SJCRH30 (cell line): ENCODE results near the gene RNF6. TPM values are rescaled to one million over a fixed set of nuclear protein-coding genes. Genes with fewer than 3 reads are reported as not detected.
A peak's percentile ranks its signal among the peaks of the same experiment; 100 is the strongest.
"Not testable (repeated sequence)": the region's sequence is repeated elsewhere in the genome, so short reads cannot be mapped to it uniquely, and the experiment has no call there.

Experiments used
- DNase-seq, 2 experiments: peaks; one replicate each; pipeline ENCODE4 v3.0.0-alpha.2; 2015 to 2020
- H3K27ac ChIP-seq: fragments of 250-450 bp; sonication (Bioruptor Pico); 2 replicates; pipeline ENCODE4 v1.5.1; 2020; ENCODE audit warnings: mild to moderate bottlenecking, moderate library complexity
- H3K27me3 ChIP-seq: fragments of 250-450 bp; sonication (Bioruptor Pico); 2 replicates; pipeline ENCODE4 v1.5.1; 2020; ENCODE audit warnings: mild to moderate bottlenecking, moderate library complexity
- H3K36me3 ChIP-seq: fragments of 250-450 bp; sonication (Bioruptor Pico); 2 replicates; pipeline ENCODE4 v1.5.1; 2020; ENCODE audit warnings: mild to moderate bottlenecking, moderate library complexity
- H3K4me1 ChIP-seq: fragments of 250-450 bp; sonication (Bioruptor Pico); 2 replicates; pipeline ENCODE4 v1.5.1; 2020; ENCODE audit warnings: mild to moderate bottlenecking, moderate library complexity
- H3K4me3 ChIP-seq: fragments of 250-450 bp; sonication (Bioruptor Pico); 2 replicates; pipeline ENCODE4 v1.5.1; 2020; ENCODE audit warnings: mild to moderate bottlenecking, moderate library complexity
- H3K9me3 ChIP-seq: fragments of 250-450 bp; sonication (Bioruptor Pico); replicated peaks from 2 replicates; pipeline ENCODE4 v1.5.1; 2020; ENCODE audit warnings: mild to moderate bottlenecking, moderate library complexity
- total RNA-seq: library from RNA; depleted of rRNA; stranded (reverse); fragments of >200 nt; shearing (Covaris generic); gene quantifications from 2 replicates; pipeline ENCODE4 v1.2.3, GENCODE V29; 2014; rRNA removed

RNF6 gene
- 39.3 and 41.6 TPM in 2 replicates for total RNA-seq

DNA sequence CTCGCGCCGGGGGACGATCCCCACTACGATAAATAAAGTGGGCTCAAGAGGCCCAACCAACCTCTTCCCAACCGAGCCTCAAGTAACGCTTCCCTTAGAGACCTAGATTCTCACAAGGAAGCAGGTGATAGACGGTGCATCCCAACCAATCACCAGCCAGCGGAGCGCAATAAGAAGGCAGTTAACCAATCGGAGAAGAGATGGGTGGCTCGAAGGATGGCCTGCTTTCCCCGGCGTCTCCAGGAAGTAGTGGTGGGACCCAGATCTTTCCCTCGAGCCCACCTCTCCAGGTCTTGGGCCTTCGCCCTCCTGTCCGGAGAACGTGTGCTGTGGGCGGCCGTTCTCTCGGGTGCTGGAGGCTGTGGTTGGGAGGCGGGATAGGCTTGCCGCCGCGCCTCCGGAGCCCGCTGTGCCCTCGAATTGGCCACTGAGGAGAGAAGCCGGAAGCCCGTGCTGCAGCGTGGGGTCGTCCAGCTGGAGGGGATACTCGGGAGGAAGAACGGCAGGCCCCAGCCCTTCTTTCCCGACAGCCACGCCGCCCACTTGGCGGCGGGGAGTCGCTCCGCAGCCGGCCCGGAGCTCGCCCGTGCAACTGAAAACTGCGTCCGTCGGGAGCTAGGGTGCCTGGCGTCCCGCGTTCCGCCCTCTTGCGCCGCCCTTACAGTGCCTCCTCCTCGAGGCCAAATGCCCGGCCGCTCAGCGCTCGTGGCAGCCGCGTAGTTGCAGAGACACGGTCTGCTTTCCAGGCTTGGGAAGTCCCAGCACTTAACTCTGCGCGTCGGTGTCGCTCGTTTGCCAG, at the start of gene RNF6:
Gene RNF6, minus strand, starts transcription at position 594 of the 799 bp plus-strand sequence. CDS start 2,665 bp downstream, outside the sequence.
- H3K9me3 ChIP-seq: no peaks in the 10 kb centered on the region
- peak; percentile 98 to 100 for DNase-seq
- H3K4me3 ChIP-seq: peak within 1 kb of the TSS; percentile 96
- no peaks in the 10 kb centered on the region for H3K27me3 ChIP-seq
- H3K4me1 ChIP-seq: peaks cover 24% of the 10 kb centered on the region
- peak within 1 kb of the TSS; percentile 97 for H3K27ac ChIP-seq
- peaks cover 31% of the 10 kb centered on the region for H3K36me3 ChIP-seq

DNA sequence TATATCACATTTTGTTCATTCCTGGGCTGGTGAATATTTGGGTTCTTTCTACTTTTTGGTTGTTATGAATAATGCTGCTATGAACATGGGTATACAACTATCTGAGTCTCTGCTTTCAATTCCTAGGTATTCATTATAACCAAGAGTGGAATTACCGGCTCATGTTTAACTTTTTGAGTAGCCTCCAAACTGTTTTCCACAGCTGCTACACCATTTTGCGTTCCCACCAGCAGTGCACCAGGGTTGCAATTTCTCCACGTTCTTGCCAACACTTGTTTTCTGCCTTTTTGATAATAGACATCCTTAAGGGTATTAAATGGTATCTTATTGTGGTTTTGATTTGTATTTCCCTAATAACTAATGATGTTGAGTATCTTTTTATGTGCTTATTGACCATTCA, 48.6 kb upstream of the RNF6 start:
- Histone ChIP-seq H3K4me3 (no peak overlapping the region), H3K9me3 (no peaks in the 10 kb centered on the region; the same call in 1 of the 2 replicates), H3K27me3 (no peaks in the 10 kb centered on the region), H3K27ac (no peak overlapping the region), H3K4me1 (peaks cover 7% of the 10 kb centered on the region), H3K36me3 (peaks cover 3% of the 10 kb centered on the region; the same call in 1 of the 2 replicates)
- no peak for DNase-seq

DNA sequence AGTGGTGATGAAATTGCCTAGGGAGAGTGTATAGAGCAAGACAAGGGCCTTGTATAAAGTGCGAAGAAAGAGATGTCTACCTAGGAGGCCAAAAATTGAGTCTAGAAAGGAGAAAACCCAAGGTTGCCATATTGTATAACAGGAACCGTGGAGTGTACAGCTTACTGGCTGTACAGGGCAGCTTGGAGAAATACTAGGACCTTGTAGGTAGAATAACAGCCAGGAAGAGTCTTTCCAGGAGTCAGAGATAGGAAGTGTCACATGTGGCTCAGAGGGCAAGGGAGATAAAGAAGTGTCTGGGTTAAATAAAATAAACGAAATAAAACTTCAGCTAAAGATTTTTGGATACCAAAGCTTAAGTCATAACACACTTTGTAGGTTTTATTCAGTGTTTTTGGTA, 44.2 kb upstream of the RNF6 start:
- Histone ChIP-seq H3K4me1 (peaks cover 15% of the 10 kb centered on the region), H3K27ac (no peak overlapping the region), H3K36me3 (peaks cover 3% of the 10 kb centered on the region; the same call in 1 of the 2 replicates), H3K4me3 (no peak overlapping the region), H3K27me3 (no peaks in the 10 kb centered on the region), H3K9me3 (no peaks in the 10 kb centered on the region; the same call in 1 of the 2 replicates)
- no peak for DNase-seq

DNA sequence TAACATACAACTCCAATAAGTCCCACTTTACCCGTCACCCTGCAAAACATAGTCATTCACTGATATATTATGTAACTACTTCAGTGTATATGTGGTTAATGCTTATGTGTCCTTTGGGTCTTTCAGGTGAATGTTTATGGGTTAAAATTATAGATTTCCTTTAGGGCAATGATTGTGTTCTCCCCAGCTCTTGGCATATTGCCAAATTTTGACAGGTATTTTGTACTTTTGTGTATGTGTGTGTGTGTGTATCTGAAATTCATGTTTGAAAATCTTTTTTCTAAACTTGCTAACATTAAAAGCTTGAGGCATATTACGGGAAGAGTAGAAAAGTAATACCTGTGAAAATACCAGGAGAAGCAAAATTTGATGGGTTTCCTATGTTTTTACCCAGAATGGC, 40.0 kb upstream of the RNF6 start:
- peaks cover 10% of the 10 kb centered on the region for H3K4me1 ChIP-seq
- H3K36me3 ChIP-seq: no peaks in the 10 kb centered on the region
- H3K9me3 ChIP-seq: no peaks in the 10 kb centered on the region
- H3K27ac ChIP-seq: no peak overlapping the region
- H3K27me3 ChIP-seq: no peaks in the 10 kb centered on the region
- no peak for DNase-seq
- H3K4me3 ChIP-seq: no peak overlapping the region

DNA sequence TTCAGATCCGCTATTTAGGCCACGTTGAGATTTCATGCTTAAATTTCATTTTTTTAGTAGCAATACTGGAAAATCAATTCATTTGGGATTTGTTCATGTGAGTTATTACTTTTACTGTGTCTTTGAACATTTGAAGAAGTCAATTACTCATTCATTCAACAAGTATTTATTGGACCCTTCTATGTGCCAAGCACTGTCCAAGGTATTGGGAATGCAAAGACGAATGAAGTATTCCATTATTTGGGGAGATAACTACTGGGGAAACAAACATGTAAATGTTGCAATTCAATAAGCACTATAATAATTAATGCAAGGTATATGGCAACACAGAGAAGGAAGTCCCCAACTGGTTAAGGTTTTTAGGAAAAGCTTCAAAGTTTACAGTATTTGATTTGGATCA, 37.5 kb upstream of the RNF6 start:
- no peak overlapping the region for H3K27ac ChIP-seq
- H3K27me3 ChIP-seq: no peaks in the 10 kb centered on the region
- no peaks in the 10 kb centered on the region for H3K36me3 ChIP-seq
- no peak overlapping the region for H3K4me3 ChIP-seq
- DNase-seq: no peak
- no peaks in the 10 kb centered on the region for H3K9me3 ChIP-seq
- H3K4me1 ChIP-seq: peaks cover 20% of the 10 kb centered on the region

DNA sequence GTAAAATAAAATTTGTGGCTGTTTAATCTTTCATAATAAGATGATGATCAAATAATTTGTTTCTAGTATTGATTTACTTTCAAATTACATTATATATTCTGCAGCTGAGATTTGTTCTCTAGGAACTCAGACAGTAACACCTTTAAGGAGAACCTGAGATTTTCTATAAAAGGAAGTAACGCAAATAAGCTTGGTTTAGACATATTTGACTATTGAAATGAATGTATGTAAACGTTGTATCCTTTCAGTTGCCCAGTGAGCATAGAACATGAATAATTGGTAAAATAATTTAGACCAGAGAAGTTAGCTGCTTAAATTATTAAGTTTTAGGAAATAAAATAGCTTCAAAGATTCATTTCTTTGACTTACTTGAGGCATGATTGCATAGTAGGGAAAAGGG, 34.9 kb upstream of the RNF6 start:
- H3K4me1 ChIP-seq: peaks cover 22% of the 10 kb centered on the region
- no peak overlapping the region for H3K27ac ChIP-seq
- H3K4me3 ChIP-seq: peak overlapping the region; percentile 64; the same call in 1 of the 2 replicates
- no peaks in the 10 kb centered on the region for H3K36me3 ChIP-seq
- no peak for DNase-seq
- no peaks in the 10 kb centered on the region for H3K27me3 ChIP-seq
- H3K9me3 ChIP-seq: no peaks in the 10 kb centered on the region

DNA sequence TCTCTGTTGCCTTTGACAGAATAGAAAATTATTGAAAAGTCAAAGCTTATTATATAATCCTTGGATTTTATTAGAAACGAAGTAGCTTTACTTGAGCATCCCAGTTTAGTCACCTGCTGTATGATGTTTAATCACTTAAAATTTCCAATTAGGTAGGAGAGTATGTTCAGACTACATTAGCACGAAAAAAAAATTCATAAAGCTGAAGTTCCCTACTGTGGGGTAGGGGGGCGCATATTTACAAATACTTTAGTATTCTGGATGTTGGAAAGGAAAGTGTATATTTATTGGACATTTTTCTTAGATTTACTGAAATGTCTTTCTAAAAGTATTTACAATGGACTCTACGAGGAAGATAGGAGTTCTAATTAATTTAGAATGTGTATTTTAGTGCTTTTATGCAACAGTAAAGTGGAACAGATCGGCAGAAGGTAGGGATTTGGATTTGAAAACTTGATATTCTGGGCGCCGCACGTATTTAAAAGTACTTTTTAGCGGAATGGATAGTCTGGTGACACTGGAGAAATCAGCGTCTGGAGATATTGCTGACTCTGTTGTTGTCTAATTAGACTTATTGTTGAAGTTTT, 33.7 kb upstream of the RNF6 start:
- Histone ChIP-seq H3K27ac (peak overlapping the region; percentile 87; the same call in 1 of the 2 replicates), H3K27me3 (no peaks in the 10 kb centered on the region), H3K9me3 (no peaks in the 10 kb centered on the region), H3K4me3 (peak overlapping the region; percentile 64), H3K36me3 (no peaks in the 10 kb centered on the region), H3K4me1 (peaks cover 15% of the 10 kb centered on the region)
- peak in 1 of 2 experiments; percentile 40 for DNase-seq

DNA sequence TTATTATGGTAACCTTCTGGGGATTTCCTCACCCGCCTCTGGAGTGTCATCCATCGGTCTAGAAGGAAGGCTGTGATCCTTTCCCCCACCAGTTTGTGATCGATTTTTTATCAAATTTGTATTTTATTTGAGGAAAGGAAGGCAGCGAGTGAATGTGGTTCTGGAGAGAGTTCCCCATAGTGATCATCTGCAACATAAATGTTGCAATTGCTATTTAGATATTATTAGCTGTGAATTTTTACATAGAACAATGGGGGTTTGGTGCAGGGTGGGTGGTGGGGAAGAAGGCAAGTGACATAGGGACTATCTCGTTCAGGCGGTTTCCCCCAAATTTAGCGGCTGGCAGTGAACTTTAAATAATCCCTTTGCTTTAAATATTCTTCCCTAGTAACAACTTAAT, 33.0 kb upstream of the RNF6 start:
- no peaks in the 10 kb centered on the region for H3K9me3 ChIP-seq
- peaks cover 15% of the 10 kb centered on the region for H3K4me1 ChIP-seq
- H3K4me3 ChIP-seq: peak overlapping the region; percentile 64
- no peaks in the 10 kb centered on the region for H3K36me3 ChIP-seq
- H3K27ac ChIP-seq: peak overlapping the region; percentile 87; the same call in 1 of the 2 replicates
- peak in 1 of 2 experiments; percentile 28 for DNase-seq
- H3K27me3 ChIP-seq: no peaks in the 10 kb centered on the region

DNA sequence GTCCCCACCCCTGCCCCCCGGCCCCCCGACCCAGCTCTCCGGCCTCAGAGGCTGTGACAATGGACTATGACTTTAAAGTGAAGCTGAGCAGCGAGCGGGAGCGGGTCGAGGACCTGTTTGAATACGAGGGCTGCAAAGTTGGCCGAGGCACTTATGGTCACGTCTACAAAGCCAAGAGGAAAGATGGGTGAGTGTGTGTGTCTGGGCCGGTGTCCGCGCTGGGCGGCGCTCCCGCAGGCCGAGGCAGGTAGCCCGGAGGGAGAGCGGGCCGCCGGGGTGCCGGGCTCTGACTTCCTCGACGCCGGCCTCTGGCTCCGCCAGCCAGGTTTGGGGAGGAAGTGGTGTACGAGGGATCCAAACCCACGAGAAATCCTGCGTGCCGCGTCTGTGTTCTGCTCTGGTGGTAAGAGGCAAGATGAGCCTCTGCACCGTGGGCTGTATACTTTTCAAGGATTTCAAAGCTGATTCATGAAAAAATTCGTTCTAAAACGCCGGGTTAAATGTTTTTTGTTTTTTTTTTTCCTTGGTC, 32.5 kb upstream of the RNF6 start:
- Histone ChIP-seq H3K4me1 (peaks cover 15% of the 10 kb centered on the region), H3K27me3 (no peaks in the 10 kb centered on the region), H3K4me3 (peak overlapping the region; percentile 64), H3K9me3 (no peaks in the 10 kb centered on the region), H3K27ac (peak overlapping the region; percentile 87), H3K36me3 (no peaks in the 10 kb centered on the region)
- DNase-seq: peak; percentile 49 to 61

DNA sequence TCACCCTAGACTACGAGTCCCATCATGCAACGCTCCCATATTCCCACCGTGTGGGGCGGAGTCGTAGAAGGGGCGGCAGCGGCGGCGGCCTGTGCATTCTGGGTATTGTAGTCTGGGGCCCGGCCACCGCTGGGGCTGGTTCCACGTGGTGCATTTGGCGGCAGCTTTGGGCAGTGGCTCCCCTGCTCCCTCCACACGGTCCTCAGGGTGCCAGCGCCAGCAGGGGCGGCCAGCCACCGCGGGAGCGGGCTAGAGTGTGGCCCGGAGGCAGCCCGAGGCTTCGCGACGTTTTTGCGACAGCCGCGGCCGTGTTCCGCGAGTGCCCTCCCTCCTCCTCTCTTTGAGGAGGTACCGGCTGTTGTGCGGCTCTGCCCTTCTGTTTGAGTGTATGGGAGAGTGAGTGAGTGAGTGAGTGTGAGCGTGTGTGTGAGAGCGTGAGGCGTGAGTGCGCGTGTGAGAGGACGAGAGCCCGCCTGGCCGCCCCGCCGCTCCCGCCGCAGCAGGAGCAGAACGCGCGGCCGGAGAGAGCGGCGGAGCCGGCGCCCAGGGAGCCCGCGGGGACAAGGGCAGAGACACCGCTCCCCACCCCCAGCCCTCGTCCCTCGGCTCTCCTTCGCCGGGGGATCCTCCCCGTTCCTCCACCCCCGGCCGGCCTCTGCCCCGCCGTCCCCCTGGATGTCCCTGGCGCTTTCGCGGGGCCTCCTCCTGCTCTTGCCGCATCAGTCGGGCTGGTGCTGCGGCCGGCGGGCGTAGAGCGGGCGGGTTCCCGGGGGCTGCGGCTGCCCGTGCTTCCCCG, 31.9 kb upstream of the RNF6 start, which contains the start of gene CDK8:
Gene CDK8, plus strand, starts transcription at position 343 of the 796 bp plus-strand sequence. CDS start 513 bp downstream, outside the sequence.
- Histone ChIP-seq H3K4me1 (peaks cover 22% of the 10 kb centered on the region), H3K4me3 (peak within 1 kb of the TSS; percentile 64), H3K27ac (peak within 1 kb of the TSS; percentile 87), H3K36me3 (no peaks in the 10 kb centered on the region), H3K27me3 (no peaks in the 10 kb centered on the region), H3K9me3 (no peaks in the 10 kb centered on the region)
- peak; percentile 94 to 96 for DNase-seq

DNA sequence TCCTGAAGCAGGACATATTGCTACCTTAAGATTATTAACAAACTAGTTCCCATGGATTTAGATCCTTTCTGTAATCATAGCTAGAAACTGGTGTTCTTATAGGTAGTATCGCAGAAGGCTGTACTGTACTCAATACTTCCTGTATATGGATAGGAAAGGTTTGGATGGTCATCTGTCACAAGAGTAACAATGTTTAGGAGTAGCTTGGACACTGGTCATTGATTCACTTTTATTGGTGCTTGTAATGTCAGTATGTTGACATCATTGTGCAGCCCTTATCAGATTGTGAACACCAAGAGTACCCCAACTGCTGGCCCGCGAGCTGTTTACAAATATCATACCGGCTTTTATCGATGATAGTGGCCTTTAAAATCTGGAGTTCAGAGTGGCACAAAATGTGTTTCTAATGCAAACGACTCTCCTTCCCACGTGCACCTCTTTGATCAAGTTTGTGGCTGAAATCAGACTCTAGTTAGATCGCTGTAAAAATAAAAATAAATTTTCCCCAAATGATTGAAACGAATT, 31.2 kb upstream of the RNF6 start:
- H3K27me3 ChIP-seq: no peaks in the 10 kb centered on the region

DNA sequence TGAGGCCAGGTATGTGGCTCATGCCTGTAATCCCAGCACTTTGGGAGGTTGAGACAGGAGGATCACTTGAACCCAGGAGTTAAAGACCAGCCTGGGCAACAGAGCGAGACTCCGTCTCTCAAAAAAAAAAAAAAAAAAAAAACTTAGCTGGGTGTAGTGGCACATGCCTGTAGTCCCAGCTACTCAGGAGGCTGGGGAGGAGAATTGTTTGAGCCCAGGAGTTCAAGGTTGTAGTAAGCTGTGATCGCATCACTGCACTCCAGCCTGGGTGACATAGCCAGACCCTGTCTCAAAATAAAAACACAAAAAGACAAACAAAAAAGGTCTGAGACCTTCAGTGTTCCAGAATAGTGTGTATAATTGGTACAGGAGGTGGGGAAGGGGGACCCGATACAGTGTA, 29.9 kb upstream of the RNF6 start:
- not testable (repeated sequence) for DNase-seq, H3K27me3 ChIP-seq, H3K27ac ChIP-seq, H3K36me3 ChIP-seq, H3K4me3 ChIP-seq, H3K9me3 ChIP-seq
- H3K4me1 ChIP-seq: peaks cover 34% of the 10 kb centered on the region

More for the DNA sequence above, 31.2 kb upstream of the RNF6 start:
- H3K4me1 ChIP-seq: peaks cover 24% of the 10 kb centered on the region
- H3K36me3 ChIP-seq: no peaks in the 10 kb centered on the region
- no peaks in the 10 kb centered on the region for H3K9me3 ChIP-seq
- H3K27ac ChIP-seq: peak overlapping the region; percentile 87
- peak in 1 of 2 experiments; percentile 7 for DNase-seq
- H3K4me3 ChIP-seq: peak overlapping the region; percentile 64

DNA sequence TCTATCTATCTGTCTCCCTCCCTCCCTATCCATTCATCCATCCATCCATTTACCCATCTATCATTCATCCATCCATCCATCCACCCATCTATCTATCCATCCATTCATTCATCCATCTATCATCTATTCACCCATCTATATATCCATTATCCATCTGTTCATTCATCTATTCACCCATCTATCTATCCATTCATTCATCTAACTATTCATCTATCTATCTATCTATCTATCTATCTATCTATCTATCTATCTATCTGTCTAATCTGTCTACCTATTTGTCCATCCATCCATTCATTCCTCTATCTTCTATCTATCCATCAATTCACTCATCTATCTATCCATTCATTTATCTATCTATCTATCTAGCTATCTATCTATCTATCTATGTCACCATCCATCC, 27.4 kb upstream of the RNF6 start:
- DNase-seq: no peak
- Histone ChIP-seq H3K9me3 (no peaks in the 10 kb centered on the region), H3K27ac (peak overlapping the region; percentile 68), H3K4me3 (no peak overlapping the region), H3K27me3 (no peaks in the 10 kb centered on the region), H3K36me3 (no peaks in the 10 kb centered on the region), H3K4me1 (peaks cover 36% of the 10 kb centered on the region)

DNA sequence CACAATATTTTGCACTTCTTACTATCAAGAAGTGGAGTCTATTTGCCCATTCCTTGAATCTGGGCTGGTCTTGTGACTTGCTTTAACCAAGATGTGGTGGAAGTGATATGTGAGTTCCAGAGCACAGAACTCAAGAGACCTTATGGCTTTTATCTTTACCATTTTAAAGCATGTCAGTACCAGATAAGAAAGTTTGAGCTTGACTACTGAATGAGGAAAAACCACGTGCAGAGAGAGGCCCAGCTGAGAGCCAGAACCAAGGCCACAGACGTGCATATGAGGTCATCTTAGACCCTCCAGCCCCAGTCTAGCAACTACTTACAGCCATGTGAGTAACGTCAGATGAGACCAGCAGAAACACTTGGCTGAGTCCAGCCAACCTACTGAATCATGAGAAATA, 25.5 kb upstream of the RNF6 start:
- no peaks in the 10 kb centered on the region for H3K36me3 ChIP-seq
- peak overlapping the region; percentile 68; the same call in 1 of the 2 replicates for H3K27ac ChIP-seq
- no peaks in the 10 kb centered on the region for H3K9me3 ChIP-seq
- peak in 1 of 2 experiments; percentile 13 for DNase-seq
- peaks cover 33% of the 10 kb centered on the region for H3K4me1 ChIP-seq
- H3K27me3 ChIP-seq: no peaks in the 10 kb centered on the region
- H3K4me3 ChIP-seq: no peak overlapping the region
